Uterus (tissue), 2 donors: ENCODE data around the gene SLX4IP.

Experiments used
- POLR2A ChIP-seq, 2 donors: fragments of 450-650 bp; IDR thresholded peaks; one replicate each; pipeline ENCODE4 v1.6.1; 2016; ENCODE audit warnings: antibody characterized with exemption in 2 of 2, mild to moderate bottlenecking in 1 of 2, moderate library complexity in 1 of 2
- TF ChIP-seq, protein P1 (sequence below), 4 experiments: fragments of 200-600 bp in 2 of 4; fragments of 450-650 bp in 2 of 4; sonication (generic) in 2 of 4; IDR thresholded peaks; one replicate each; pipeline ENCODE4 v1.5.1; 2016 to 2019; ENCODE audit warnings: antibody characterized with exemption in 4 of 4, mild to moderate bottlenecking in 2 of 4, moderate library complexity in 1 of 4

DNA sequence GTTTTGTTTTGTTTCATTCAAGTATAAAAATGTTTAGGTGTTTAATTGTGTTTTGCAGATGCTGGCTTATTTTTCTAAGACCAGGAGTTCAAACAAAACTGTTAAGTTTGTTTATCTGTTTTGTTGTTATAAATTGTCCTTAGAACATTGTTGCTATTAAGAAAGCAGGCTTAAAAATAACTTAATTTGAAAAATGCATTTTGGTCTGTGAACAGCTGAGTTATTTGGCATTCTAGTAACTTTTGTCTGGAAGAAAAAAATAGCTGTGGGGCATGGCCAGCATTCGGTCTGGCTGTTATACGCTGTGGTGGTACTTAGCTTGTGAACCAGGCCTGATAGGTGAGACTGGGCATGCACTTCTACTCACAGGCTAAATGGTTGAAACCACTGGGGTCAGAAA is 37.8 kb downstream of the SLX4IP start:
- TF ChIP-seq, protein P1, sequence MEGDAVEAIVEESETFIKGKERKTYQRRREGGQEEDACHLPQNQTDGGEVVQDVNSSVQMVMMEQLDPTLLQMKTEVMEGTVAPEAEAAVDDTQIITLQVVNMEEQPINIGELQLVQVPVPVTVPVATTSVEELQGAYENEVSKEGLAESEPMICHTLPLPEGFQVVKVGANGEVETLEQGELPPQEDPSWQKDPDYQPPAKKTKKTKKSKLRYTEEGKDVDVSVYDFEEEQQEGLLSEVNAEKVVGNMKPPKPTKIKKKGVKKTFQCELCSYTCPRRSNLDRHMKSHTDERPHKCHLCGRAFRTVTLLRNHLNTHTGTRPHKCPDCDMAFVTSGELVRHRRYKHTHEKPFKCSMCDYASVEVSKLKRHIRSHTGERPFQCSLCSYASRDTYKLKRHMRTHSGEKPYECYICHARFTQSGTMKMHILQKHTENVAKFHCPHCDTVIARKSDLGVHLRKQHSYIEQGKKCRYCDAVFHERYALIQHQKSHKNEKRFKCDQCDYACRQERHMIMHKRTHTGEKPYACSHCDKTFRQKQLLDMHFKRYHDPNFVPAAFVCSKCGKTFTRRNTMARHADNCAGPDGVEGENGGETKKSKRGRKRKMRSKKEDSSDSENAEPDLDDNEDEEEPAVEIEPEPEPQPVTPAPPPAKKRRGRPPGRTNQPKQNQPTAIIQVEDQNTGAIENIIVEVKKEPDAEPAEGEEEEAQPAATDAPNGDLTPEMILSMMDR (IDR thresholded peaks at IDR 0.05): no peak
- TF ChIP-seq POLR2A (IDR thresholded peaks at IDR 0.05): no peak
